ENCODE measurements around the gene FAM98B. TPM values are rescaled to one million over a fixed set of nuclear protein-coding genes. Genes with fewer than 3 reads are reported as not detected.

Gene FAM98B
- total and polyA plus RNA-seq, 2 donors, result 6.3 to 15.4 TPM

DNA sequence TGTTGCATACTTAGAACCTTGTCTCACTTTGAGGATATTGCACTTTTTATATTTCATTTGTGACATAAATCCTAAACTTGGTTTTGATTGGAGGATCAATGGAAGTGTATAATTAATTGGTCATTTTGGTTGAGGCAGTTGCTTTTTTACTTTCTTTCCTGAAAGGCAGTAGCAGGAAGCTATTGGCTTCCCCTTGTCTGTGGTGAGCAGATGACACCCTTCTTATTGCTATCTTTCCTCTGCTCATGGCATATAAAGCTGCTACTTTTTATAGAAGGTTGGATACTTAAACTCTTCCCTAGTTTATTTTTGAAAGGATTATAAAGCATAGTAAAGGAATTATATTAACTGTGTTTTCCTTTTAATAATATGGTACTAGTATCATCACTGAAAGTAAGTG is 28.6 kb downstream of the FAM98B start:
- H3K36me3 ChIP-seq (ENCODE audit: control insufficient read depth in 2 of 2, insufficient read depth in 2 of 2, low read length in 1 of 2), result peaks cover 0 to 23% of the 10 kb centered on the region in 2 donors
- no peak overlapping the region for H3K4me3 ChIP-seq (ENCODE audit: low read length in 2 of 2)
- H3K9me3 ChIP-seq (ENCODE audit: control insufficient read depth in 2 of 2, insufficient read depth in 1 of 2, low read length in 1 of 2), result no peaks in the 10 kb centered on the region
- no peaks in the 10 kb centered on the region for H3K27me3 ChIP-seq (ENCODE audit: control insufficient read depth in 2 of 2, insufficient read depth in 1 of 2, low read length in 1 of 2)
- no peaks in the 10 kb centered on the region for H3K4me1 ChIP-seq (ENCODE audit: control insufficient read depth in 2 of 2, insufficient read depth in 2 of 2, low read length in 2 of 2)
- DNase-seq (ENCODE audit: low read depth in 6 of 9, low spot score in 9 of 9), result no peak
- no peak overlapping the region for H3K27ac ChIP-seq (ENCODE audit: low read depth in 1 of 2, low read length in 1 of 2)

DNA sequence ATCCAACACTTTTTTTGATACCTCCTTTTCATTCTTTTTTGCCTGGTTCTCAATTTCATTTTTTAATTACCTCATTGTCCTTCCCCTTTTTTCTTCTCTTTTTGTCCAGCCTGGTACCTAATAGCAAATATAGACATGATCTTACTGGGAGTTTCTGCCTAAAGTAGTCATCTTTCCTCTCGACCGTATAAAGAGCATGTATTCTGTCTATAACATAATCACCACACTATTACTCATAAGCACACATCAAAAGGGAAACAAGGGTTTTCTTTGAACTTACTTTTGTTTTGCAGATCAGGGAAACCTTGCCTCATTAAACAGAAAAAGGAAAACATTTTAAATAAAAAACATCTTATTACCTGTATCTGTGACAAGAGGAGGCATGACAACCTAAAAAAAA is 33.0 kb downstream of the FAM98B start:
- Histone ChIP-seq H3K36me3 (ENCODE audit: control insufficient read depth in 2 of 2, insufficient read depth in 2 of 2, low read length in 1 of 2) (peaks cover 9 to 41% of the 10 kb centered on the region in 2 donors), H3K9me3 (ENCODE audit: control insufficient read depth in 2 of 2, insufficient read depth in 1 of 2, low read length in 1 of 2) (no peaks in the 10 kb centered on the region), H3K4me1 (ENCODE audit: control insufficient read depth in 2 of 2, insufficient read depth in 2 of 2, low read length in 2 of 2) (no peaks in the 10 kb centered on the region), H3K27me3 (ENCODE audit: control insufficient read depth in 2 of 2, insufficient read depth in 1 of 2, low read length in 1 of 2) (no peaks in the 10 kb centered on the region), H3K4me3 (ENCODE audit: low read length in 2 of 2) (no peak overlapping the region), H3K27ac (ENCODE audit: low read depth in 1 of 2, low read length in 1 of 2) (no peak overlapping the region)
- no peak for DNase-seq (ENCODE audit: low read depth in 6 of 9, low spot score in 9 of 9)
- WGBS, result 71% methylated on average over 2 of the region's 2 CpGs

DNA sequence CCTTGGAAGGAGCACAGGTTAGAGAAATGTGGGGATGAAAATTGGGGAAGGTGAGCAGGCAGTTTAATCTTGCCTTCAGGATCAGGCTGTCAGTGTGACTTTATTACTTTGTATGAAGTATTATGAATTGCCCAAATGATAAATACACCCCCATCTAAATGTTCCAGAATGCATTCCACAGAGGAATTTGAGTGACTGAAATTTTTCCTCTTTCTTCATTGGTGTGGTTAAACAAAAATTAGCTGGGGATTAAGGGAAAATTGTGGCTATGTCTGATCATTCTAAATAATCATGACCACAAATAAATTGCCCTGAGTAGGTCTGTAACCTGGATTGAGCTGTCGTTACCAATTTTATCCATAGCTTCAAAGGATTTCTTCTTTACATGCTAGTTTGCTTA is 33.5 kb downstream of the FAM98B start:
- Histone ChIP-seq H3K27ac (ENCODE audit: low read depth in 1 of 2, low read length in 1 of 2) (no peak overlapping the region), H3K9me3 (ENCODE audit: control insufficient read depth in 2 of 2, insufficient read depth in 1 of 2, low read length in 1 of 2) (no peaks in the 10 kb centered on the region), H3K36me3 (ENCODE audit: control insufficient read depth in 2 of 2, insufficient read depth in 2 of 2, low read length in 1 of 2) (peaks cover 13 to 41% of the 10 kb centered on the region in 2 donors), H3K4me1 (ENCODE audit: control insufficient read depth in 2 of 2, insufficient read depth in 2 of 2, low read length in 2 of 2) (no peaks in the 10 kb centered on the region), H3K27me3 (ENCODE audit: control insufficient read depth in 2 of 2, insufficient read depth in 1 of 2, low read length in 1 of 2) (no peaks in the 10 kb centered on the region), H3K4me3 (ENCODE audit: low read length in 2 of 2) (no peak overlapping the region)
- 99% methylated on average over 1 of the region's 1 CpG for WGBS
- DNase-seq (ENCODE audit: low read depth in 6 of 9, low spot score in 9 of 9), result no peak

DNA sequence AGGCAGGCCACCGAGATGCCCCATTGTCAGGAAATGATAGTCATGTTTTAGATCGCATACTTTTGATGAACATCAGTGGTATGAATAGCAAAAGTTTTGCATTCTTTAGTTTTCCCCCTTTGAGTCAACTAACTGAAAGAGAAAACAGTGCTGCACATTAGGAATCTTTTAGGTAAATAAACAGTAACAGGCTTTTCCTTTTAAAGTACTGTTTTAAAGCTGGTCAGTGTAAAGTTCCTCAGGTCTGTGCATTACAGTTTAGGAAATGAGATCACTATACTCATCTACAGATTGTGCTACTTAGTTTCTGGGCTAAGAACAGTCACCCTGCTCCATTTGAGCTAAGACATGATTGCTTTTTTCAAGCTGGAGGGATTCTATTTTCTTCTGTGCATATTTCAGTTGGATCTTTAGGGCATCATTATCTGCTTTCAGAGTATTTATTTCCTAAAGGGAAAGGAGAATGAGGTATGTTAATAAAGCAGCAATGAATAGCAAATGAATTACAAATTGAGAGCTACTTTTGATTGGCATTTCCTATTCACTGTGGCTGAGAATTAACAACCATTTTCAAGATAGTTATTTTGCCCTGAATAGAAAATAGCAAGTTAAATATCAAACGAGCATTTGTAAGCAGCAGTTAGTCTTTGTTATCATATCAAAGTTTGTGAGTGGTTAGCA is 36.5 kb downstream of the FAM98B start:
- H3K27me3 ChIP-seq (ENCODE audit: control insufficient read depth in 2 of 2, insufficient read depth in 1 of 2, low read length in 1 of 2), result no peaks in the 10 kb centered on the region
- WGBS, result 94% methylated on average over 3 of the region's 3 CpGs
- H3K4me3 ChIP-seq (ENCODE audit: low read length in 2 of 2), result no peak overlapping the region
- DNase-seq (ENCODE audit: low read depth in 6 of 9, low spot score in 9 of 9), result no peak
- H3K9me3 ChIP-seq (ENCODE audit: control insufficient read depth in 2 of 2, insufficient read depth in 1 of 2, low read length in 1 of 2), result no peaks in the 10 kb centered on the region
- peaks cover 29 to 64% of the 10 kb centered on the region in 2 donors for H3K36me3 ChIP-seq (ENCODE audit: control insufficient read depth in 2 of 2, insufficient read depth in 2 of 2, low read length in 1 of 2)
- H3K27ac ChIP-seq (ENCODE audit: low read depth in 1 of 2, low read length in 1 of 2), result no peak overlapping the region
- H3K4me1 ChIP-seq (ENCODE audit: control insufficient read depth in 2 of 2, insufficient read depth in 2 of 2, low read length in 2 of 2), result no peaks in the 10 kb centered on the region

DNA sequence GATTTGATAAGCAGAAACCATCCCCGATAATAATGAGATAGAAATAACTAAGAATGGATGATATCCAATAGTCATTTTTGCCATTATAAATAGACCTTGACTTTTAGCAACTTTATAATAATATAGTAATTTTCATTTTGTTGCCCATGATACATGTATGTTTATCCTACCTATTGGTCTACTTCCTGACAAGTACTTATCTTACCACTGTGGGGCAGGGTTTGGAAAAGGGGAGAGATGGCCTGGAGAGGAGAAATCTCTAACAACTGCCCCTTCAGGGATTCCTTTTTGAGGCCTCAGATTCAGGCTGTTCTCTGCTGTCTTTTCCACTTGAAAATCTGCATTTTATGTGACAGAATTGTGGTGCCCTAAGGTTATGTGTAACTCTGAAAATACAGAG is 42.2 kb downstream of the FAM98B start:
- Histone ChIP-seq H3K4me3 (ENCODE audit: low read length in 2 of 2) (no peak overlapping the region), H3K9me3 (ENCODE audit: control insufficient read depth in 2 of 2, insufficient read depth in 1 of 2, low read length in 1 of 2) (no peaks in the 10 kb centered on the region), H3K4me1 (ENCODE audit: control insufficient read depth in 2 of 2, insufficient read depth in 2 of 2, low read length in 2 of 2) (no peaks in the 10 kb centered on the region), H3K36me3 (ENCODE audit: control insufficient read depth in 2 of 2, insufficient read depth in 2 of 2, low read length in 1 of 2) (peaks cover 57 to 86% of the 10 kb centered on the region in 2 donors), H3K27me3 (ENCODE audit: control insufficient read depth in 2 of 2, insufficient read depth in 1 of 2, low read length in 1 of 2) (no peaks in the 10 kb centered on the region), H3K27ac (ENCODE audit: low read depth in 1 of 2, low read length in 1 of 2) (no peak overlapping the region)
- no peak for DNase-seq (ENCODE audit: low read depth in 6 of 9, low spot score in 9 of 9)
- 99% methylated on average over 1 of the region's 1 CpG for WGBS

DNA sequence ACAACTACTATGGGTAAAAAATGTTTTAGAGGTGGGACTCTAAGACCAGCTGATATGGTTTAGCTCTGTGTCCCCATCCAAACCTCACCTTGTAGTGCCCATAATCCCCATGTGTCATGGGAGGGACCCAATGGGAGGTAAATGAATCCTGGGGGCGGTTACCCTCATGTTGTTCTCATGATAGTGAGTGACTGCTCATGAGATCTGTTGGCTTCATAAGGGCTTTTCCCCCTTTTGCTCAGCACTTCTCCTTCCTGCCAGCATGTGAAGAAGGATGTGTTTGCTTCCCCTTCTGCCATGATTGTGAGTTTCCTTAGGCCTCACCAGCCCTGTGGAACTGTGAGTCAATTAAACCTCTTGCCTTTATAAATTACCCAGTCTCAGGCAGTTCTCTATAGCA is 45.7 kb downstream of the FAM98B start:
- H3K27me3 ChIP-seq (ENCODE audit: control insufficient read depth in 2 of 2, insufficient read depth in 1 of 2, low read length in 1 of 2), result no peaks in the 10 kb centered on the region
- no peaks in the 10 kb centered on the region for H3K9me3 ChIP-seq (ENCODE audit: control insufficient read depth in 2 of 2, insufficient read depth in 1 of 2, low read length in 1 of 2)
- DNase-seq (ENCODE audit: low read depth in 6 of 9, low spot score in 9 of 9), result no peak
- H3K4me3 ChIP-seq (ENCODE audit: low read length in 2 of 2), result no peak overlapping the region
- WGBS, result 98% methylated on average over 1 of the region's 1 CpG
- H3K36me3 ChIP-seq (ENCODE audit: control insufficient read depth in 2 of 2, insufficient read depth in 2 of 2, low read length in 1 of 2), result peaks cover 50 to 85% of the 10 kb centered on the region in 2 donors
- no peak overlapping the region for H3K27ac ChIP-seq (ENCODE audit: low read depth in 1 of 2, low read length in 1 of 2)
- H3K4me1 ChIP-seq (ENCODE audit: control insufficient read depth in 2 of 2, insufficient read depth in 2 of 2, low read length in 2 of 2), result no peaks in the 10 kb centered on the region

DNA sequence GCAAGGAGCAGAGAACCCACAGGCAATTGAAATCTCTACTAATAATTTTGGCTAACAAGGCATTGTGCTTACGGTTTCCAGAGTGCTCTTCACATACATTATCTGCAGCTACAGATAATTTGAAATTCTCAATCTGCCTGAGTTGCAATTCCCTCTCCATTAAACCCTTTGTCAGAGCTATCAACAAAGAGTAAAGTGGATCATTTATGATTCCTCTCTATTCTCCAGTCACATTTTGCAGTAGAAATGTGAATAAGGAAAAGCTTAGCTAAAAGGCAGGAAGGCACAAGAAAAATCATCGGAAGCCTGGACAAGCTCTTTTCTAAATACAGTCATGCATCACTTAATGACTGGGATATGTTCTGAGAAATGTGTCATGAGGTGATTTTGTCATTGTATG is 49.6 kb downstream of the FAM98B start:
- Histone ChIP-seq H3K36me3 (ENCODE audit: control insufficient read depth in 2 of 2, insufficient read depth in 2 of 2, low read length in 1 of 2) (peaks cover 68 to 90% of the 10 kb centered on the region in 2 donors), H3K4me1 (ENCODE audit: control insufficient read depth in 2 of 2, insufficient read depth in 2 of 2, low read length in 2 of 2) (no peaks in the 10 kb centered on the region), H3K27me3 (ENCODE audit: control insufficient read depth in 2 of 2, insufficient read depth in 1 of 2, low read length in 1 of 2) (no peaks in the 10 kb centered on the region), H3K4me3 (ENCODE audit: low read length in 2 of 2) (no peak overlapping the region), H3K27ac (ENCODE audit: low read depth in 1 of 2, low read length in 1 of 2) (no peak overlapping the region), H3K9me3 (ENCODE audit: control insufficient read depth in 2 of 2, insufficient read depth in 1 of 2, low read length in 1 of 2) (no peaks in the 10 kb centered on the region)
- whole genome bisulfite sequencing, result 97% methylated on average over 2 of the region's 2 CpGs
- no peak for DNase-seq (ENCODE audit: low read depth in 6 of 9, low spot score in 9 of 9)

DNA sequence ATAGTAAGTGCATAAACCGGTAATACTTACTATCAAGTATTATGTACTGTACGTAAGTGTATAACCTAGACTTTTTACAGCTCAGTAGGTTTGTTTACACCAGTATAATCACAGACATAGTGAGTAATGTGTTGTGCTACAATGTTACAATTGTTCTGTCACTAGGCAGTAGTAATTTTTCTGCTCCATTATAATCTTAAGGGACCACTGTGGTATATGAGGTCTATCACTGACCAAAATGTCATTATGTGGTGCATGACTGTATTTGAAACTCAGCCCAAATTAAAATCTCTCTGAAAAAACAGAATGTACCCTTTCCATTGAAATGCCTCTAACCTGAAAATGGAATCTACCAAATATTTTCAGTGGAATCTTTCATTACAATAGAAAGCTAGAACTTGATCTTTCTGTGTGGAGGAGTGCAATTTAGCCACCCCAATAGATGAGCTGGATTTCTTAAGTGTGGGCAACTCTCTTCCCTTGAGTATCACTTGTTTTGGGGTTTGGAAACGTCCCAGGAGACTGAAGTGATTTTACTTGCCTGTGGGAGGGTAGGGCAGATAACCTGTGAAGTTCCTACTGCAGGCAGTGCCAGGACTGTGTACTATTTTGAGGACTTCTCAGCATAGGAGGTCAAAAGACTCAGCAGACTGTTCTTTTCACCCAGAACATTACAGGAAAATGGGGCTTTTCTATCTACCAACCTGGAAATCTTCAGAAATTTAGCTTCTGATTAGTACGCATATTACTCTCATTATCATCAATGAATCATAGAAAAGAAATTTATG is 50.9 kb downstream of the FAM98B start:
- Histone ChIP-seq H3K4me3 (ENCODE audit: low read length in 2 of 2) (no peak overlapping the region), H3K27me3 (ENCODE audit: control insufficient read depth in 2 of 2, insufficient read depth in 1 of 2, low read length in 1 of 2) (no peaks in the 10 kb centered on the region), H3K9me3 (ENCODE audit: control insufficient read depth in 2 of 2, insufficient read depth in 1 of 2, low read length in 1 of 2) (no peaks in the 10 kb centered on the region), H3K4me1 (ENCODE audit: control insufficient read depth in 2 of 2, insufficient read depth in 2 of 2, low read length in 2 of 2) (no peaks in the 10 kb centered on the region), H3K36me3 (ENCODE audit: control insufficient read depth in 2 of 2, insufficient read depth in 2 of 2, low read length in 1 of 2) (peaks cover 62 to 89% of the 10 kb centered on the region in 2 donors), H3K27ac (ENCODE audit: low read depth in 1 of 2, low read length in 1 of 2) (no peak overlapping the region)
- 95% methylated on average over 4 of the region's 4 CpGs for WGBS
- no peak for DNase-seq (ENCODE audit: low read depth in 6 of 9, low spot score in 9 of 9)

DNA sequence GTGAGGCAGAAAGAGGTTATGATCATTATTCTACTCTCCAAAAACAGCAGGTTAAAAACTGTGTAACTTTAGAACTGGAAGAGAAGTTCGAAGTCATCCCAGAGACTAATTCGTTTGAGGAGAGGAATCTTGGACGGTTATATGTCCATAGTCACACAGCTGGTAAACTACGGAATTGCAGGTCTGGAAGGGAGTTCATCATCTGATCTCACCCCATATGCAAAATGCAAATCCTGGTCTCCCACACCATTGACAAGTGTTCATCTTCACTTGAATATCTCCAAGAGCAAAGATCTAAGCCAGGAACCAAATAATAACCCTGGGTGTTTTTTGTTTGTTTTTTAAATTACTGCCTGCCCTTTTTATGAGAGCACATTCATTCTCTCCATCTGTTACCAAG is 53.1 kb downstream of the FAM98B start:
- WGBS, result 81% methylated on average over 4 of the region's 4 CpGs
- no peaks in the 10 kb centered on the region for H3K9me3 ChIP-seq (ENCODE audit: control insufficient read depth in 2 of 2, insufficient read depth in 1 of 2, low read length in 1 of 2)
- no peak overlapping the region for H3K4me3 ChIP-seq (ENCODE audit: low read length in 2 of 2)
- DNase-seq (ENCODE audit: low read depth in 6 of 9, low spot score in 9 of 9), result no peak
- H3K4me1 ChIP-seq (ENCODE audit: control insufficient read depth in 2 of 2, insufficient read depth in 2 of 2, low read length in 2 of 2), result no peaks in the 10 kb centered on the region
- H3K36me3 ChIP-seq (ENCODE audit: control insufficient read depth in 2 of 2, insufficient read depth in 2 of 2, low read length in 1 of 2), result peaks cover 66 to 92% of the 10 kb centered on the region in 2 donors
- no peaks in the 10 kb centered on the region for H3K27me3 ChIP-seq (ENCODE audit: control insufficient read depth in 2 of 2, insufficient read depth in 1 of 2, low read length in 1 of 2)
- H3K27ac ChIP-seq (ENCODE audit: low read depth in 1 of 2, low read length in 1 of 2), result no peak overlapping the region

Measured in thymus (tissue), 11 donors.